COLO829 (cell line): Measurements from ENCODE around the gene ZNF879.

Experiments used
- DNase-seq: peaks from one replicate; pipeline ENCODE4 v3.0.0; 2012; ENCODE audit warnings: low spot score

Gene ZNF879

GRCh38 chr5:179023528-179024189 lies at the start of gene ZNF879:
ZNF879 (plus strand) TSS chr5:179023804; CDS start chr5:179025005, 1,201 bp downstream.
- DNase-seq: peak; percentile 61

GRCh38 chr5:178981381-178981780 lies 42.2 kb upstream of the ZNF879 start:
- DNase-seq: no peak

GRCh38 chr5:178982941-178983340 lies 40.7 kb upstream of the ZNF879 start:
- no peak for DNase-seq

- DNase-seq: no peak
These were observed 39.9 kb upstream of the ZNF879 start for GRCh38 chr5:178983728-178984127.

- DNase-seq: no peak
These were observed 39.2 kb upstream of the ZNF879 start for GRCh38 chr5:178984145-178985072.

GRCh38 chr5:178986326-178986960 lies 37.2 kb upstream of the ZNF879 start:
- no peak for DNase-seq

GRCh38 chr5:178988436-178989220 lies 35.0 kb upstream of the ZNF879 start:
- no peak for DNase-seq

- DNase-seq: no peak
These were observed 34.3 kb upstream of the ZNF879 start for GRCh38 chr5:178989311-178989710.

GRCh38 chr5:178990491-178990890 lies 33.1 kb upstream of the ZNF879 start:
- no peak for DNase-seq

GRCh38 chr5:178991190-178992145 lies 32.1 kb upstream of the ZNF879 start:
- DNase-seq: no peak

- no peak for DNase-seq
These were observed 31.2 kb upstream of the ZNF879 start for GRCh38 chr5:178992291-178992895.

- no peak for DNase-seq
These were observed 30.3 kb upstream of the ZNF879 start for GRCh38 chr5:178993236-178993765.

- DNase-seq: no peak
These were observed 29.5 kb upstream of the ZNF879 start for GRCh38 chr5:178993955-178994579.

GRCh38 chr5:178994580-178995340 lies 28.8 kb upstream of the ZNF879 start, which contains the start of gene GRM6:
GRM6 (minus strand) TSS chr5:178995320; CDS start chr5:178994944, 376 bp downstream.
- no peak for DNase-seq

GRCh38 chr5:178995341-178995690 lies 28.3 kb upstream of the ZNF879 start:
- DNase-seq: no peak

- DNase-seq: no peak
These were observed 27.4 kb upstream of the ZNF879 start for GRCh38 chr5:178996156-178996555.

GRCh38 chr5:178997191-178997590 lies 26.4 kb upstream of the ZNF879 start:
- no peak for DNase-seq

GRCh38 chr5:178998441-178998840 lies 25.2 kb upstream of the ZNF879 start:
- DNase-seq: no peak

GRCh38 chr5:179006564-179006963 lies 17.0 kb upstream of the ZNF879 start:
- no peak for DNase-seq
